GM12864 (cell line): Measurements from ENCODE around the gene TRMT44.

Source experiments
- DNase-seq: peaks from one replicate; pipeline ENCODE4 v3.0.0-alpha.2; 2011; ENCODE audit warnings: low read depth
- H3K4me3 ChIP-seq: 2 replicates; pipeline ENCODE4 v1.5.1; 2011; ENCODE audit warnings: mild to moderate bottlenecking, low read depth, low read length, control low read depth
- TF ChIP-seq, protein P1 (sequence below): IDR thresholded peaks from 2 replicates; pipeline ENCODE4 v1.5.1; 2011; ENCODE audit warnings: low read depth, mild to moderate bottlenecking, moderate library complexity, low read length, control low read depth, inconsistent platforms; ENCODE audit errors: missing control alignments

Gene TRMT44

DNA sequence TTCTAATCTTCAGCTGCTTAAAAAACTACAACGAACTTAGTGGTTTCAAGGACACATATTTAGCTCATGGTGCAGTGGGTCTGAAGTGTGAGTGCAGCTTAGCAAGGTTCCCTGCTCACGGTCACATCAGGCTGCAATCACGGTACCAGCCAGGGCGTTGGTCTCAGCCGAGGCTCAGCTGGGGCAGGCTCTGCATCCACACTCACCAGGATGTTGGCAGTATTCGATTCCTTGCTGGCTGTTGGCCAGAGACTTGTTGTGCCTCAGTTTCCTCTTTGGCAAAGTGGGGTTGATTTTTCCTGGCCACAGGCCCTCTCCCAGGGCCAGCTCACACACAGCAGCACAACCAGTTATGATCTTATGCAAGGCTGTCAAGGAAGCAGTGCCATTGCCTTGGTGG, 61.8 kb downstream of the TRMT44 start:
- DNase-seq: no peak
- no peak overlapping the region for H3K4me3 ChIP-seq
- TF ChIP-seq, protein P1, sequence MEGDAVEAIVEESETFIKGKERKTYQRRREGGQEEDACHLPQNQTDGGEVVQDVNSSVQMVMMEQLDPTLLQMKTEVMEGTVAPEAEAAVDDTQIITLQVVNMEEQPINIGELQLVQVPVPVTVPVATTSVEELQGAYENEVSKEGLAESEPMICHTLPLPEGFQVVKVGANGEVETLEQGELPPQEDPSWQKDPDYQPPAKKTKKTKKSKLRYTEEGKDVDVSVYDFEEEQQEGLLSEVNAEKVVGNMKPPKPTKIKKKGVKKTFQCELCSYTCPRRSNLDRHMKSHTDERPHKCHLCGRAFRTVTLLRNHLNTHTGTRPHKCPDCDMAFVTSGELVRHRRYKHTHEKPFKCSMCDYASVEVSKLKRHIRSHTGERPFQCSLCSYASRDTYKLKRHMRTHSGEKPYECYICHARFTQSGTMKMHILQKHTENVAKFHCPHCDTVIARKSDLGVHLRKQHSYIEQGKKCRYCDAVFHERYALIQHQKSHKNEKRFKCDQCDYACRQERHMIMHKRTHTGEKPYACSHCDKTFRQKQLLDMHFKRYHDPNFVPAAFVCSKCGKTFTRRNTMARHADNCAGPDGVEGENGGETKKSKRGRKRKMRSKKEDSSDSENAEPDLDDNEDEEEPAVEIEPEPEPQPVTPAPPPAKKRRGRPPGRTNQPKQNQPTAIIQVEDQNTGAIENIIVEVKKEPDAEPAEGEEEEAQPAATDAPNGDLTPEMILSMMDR: no peak

GRCh38 chr4:8502836-8503585, 62.4 kb downstream of the TRMT44 start:
- no peak for DNase-seq
- no peak overlapping the region for H3K4me3 ChIP-seq
- TF ChIP-seq, protein P1: no peak

GRCh38 chr4:8503801-8504200, 63.2 kb downstream of the TRMT44 start:
- TF ChIP-seq, protein P1: no peak
- no peak overlapping the region for H3K4me3 ChIP-seq
- DNase-seq: no peak

DNA sequence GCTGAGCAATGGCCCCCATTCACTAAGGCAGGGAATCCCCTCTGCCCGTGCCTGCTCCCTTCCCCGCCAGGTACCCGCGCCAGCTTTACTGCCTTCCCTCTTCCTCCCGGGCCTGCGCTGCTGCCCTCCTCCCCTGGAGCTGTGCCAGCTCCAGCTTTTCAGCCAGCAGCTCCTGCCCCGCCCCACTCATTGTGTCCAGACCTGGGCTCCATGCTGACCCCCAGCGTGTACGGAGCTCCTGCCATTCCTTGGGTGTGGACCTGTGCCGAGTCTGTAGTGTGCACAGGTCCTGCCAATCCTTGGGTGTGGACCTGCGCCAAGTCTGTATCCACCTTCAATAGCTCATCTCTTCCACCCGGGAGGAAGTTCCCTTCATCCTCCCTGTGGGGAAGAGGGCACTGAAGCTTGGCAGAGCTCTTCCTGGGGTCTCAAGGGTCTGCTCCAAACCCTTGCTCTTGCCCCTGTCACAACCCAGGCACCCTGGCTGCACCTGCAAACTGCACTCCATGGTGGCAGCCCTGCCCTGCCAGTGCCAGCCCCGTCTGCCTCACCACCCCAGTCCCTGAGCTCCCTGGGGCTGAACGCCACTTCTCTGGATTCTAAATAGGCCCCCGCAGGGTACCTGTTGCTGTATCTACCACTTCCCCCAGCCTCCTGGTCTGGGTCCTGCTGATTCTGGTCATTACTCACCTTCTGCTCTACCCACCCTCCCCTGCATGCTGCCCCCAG, 63.9 kb downstream of the TRMT44 start:
- H3K4me3 ChIP-seq: no peak overlapping the region
- no peak for DNase-seq
- TF ChIP-seq, protein P1: no peak

GRCh38 chr4:8505229-8505628, 64.7 kb downstream of the TRMT44 start:
- H3K4me3 ChIP-seq: no peak overlapping the region
- DNase-seq: no peak
- TF ChIP-seq, protein P1: no peak

DNA sequence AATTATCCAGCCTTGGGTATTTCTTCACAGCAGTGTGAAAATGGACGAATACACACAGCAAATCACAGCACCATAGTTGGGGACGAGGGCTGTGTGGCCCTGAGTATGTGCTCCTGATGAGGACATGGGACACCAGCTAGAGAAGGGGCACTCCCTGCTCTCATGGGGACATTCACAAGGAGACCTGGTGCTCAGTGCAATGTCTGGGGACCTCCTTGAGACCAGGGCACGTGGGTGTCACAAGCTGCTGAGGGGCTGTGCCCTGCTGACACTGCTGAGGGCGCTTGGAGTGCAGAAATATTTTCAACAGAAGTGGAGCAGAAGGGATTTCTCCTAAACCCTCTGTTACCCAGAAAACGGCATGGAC, 65.4 kb downstream of the TRMT44 start:
- no peak for DNase-seq
- TF ChIP-seq, protein P1: no peak
- H3K4me3 ChIP-seq: no peak overlapping the region
